Measurements from ENCODE around the gene CEP192. TPM values are rescaled to one million over a fixed set of nuclear protein-coding genes. Genes with fewer than 3 reads are reported as not detected.

The CEP192 gene
- total and polyA plus RNA-seq, 2 of the 13 experiments (the other 11 are each of a cell fraction or from before 2014, with no cell fraction given) = 15.3 to 24.7 TPM

DNA sequence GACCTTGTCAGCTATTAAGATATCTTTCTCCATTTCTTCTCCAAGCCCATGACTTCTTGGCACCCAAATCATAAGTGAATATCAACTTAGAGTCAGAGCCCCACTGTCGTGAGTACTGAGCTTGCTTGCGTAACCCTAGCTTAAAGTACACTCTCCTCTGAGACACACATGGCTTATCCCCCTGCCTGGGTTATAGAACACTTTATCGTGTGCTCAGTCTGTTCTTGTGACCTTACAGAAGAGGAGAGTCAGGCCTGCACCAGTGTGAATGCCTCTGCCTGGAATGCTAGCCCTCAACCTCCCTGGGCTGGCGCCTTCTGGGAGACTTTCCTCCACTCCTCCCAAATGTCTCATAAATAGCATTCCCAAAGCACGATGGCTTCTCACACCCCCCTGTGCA lies 79.3 kb downstream of the CEP192 start (continued):
- TF ChIP-seq, protein P1, sequence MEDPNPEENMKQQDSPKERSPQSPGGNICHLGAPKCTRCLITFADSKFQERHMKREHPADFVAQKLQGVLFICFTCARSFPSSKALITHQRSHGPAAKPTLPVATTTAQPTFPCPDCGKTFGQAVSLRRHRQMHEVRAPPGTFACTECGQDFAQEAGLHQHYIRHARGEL (CRISPR knock-in tag; IDR thresholded peaks at IDR 0.05) = no peak
- TF ChIP-seq REXO4 (CRISPR knock-in tag; IDR thresholded peaks at IDR 0.05; ENCODE audit: borderline replicate concordance) (no peak), ZNF382 (CRISPR knock-in tag; IDR thresholded peaks at IDR 0.05; ENCODE audit: borderline replicate concordance) (no peak), TCF7L2 (IDR thresholded peaks at IDR 0.05; ENCODE audit: low read depth, low read length) (no peak), GATAD2A (CRISPR knock-in tag; IDR thresholded peaks at IDR 0.05) (0 out of 2 replicates have a peak, but pooled peaks have one; percentile 23), SNAPC2 (CRISPR knock-in tag; IDR thresholded peaks at IDR 0.05) (no peak)
- TF ChIP-seq, protein P2, sequence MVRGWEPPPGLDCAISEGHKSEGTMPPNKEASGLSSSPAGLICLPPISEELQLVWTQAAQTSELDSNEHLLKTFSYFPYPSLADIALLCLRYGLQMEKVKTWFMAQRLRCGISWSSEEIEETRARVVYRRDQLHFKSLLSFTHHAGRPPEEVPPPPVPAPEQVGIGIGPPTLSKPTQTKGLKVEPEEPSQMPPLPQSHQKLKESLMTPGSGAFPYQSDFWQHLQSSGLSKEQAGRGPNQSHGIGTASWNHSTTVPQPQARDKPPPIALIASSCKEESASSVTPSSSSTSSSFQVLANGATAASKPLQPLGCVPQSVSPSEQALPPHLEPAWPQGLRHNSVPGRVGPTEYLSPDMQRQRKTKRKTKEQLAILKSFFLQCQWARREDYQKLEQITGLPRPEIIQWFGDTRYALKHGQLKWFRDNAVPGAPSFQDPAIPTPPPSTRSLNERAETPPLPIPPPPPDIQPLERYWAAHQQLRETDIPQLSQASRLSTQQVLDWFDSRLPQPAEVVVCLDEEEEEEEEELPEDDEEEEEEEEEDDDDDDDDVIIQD (CRISPR knock-in tag; IDR thresholded peaks at IDR 0.05; ENCODE audit: low read depth) = no peak
- TF ChIP-seq, protein P3, sequence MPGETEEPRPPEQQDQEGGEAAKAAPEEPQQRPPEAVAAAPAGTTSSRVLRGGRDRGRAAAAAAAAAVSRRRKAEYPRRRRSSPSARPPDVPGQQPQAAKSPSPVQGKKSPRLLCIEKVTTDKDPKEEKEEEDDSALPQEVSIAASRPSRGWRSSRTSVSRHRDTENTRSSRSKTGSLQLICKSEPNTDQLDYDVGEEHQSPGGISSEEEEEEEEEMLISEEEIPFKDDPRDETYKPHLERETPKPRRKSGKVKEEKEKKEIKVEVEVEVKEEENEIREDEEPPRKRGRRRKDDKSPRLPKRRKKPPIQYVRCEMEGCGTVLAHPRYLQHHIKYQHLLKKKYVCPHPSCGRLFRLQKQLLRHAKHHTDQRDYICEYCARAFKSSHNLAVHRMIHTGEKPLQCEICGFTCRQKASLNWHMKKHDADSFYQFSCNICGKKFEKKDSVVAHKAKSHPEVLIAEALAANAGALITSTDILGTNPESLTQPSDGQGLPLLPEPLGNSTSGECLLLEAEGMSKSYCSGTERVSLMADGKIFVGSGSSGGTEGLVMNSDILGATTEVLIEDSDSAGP (CRISPR knock-in tag; IDR thresholded peaks at IDR 0.05; ENCODE audit: borderline replicate concordance) = no peak
- TF ChIP-seq, protein P4, sequence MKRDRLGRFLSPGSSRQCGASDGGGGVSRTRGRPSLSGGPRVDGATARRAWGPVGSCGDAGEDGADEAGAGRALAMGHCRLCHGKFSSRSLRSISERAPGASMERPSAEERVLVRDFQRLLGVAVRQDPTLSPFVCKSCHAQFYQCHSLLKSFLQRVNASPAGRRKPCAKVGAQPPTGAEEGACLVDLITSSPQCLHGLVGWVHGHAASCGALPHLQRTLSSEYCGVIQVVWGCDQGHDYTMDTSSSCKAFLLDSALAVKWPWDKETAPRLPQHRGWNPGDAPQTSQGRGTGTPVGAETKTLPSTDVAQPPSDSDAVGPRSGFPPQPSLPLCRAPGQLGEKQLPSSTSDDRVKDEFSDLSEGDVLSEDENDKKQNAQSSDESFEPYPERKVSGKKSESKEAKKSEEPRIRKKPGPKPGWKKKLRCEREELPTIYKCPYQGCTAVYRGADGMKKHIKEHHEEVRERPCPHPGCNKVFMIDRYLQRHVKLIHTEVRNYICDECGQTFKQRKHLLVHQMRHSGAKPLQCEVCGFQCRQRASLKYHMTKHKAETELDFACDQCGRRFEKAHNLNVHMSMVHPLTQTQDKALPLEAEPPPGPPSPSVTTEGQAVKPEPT (CRISPR knock-in tag; IDR thresholded peaks at IDR 0.05; ENCODE audit: low read depth) = no peak
- TF ChIP-seq, protein P5, sequence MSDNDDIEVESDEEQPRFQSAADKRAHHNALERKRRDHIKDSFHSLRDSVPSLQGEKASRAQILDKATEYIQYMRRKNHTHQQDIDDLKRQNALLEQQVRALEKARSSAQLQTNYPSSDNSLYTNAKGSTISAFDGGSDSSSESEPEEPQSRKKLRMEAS (IDR thresholded peaks at IDR 0.05) = peak; percentile 30; the same call in 1 of the 2 replicates
- TF ChIP-seq, protein P6, sequence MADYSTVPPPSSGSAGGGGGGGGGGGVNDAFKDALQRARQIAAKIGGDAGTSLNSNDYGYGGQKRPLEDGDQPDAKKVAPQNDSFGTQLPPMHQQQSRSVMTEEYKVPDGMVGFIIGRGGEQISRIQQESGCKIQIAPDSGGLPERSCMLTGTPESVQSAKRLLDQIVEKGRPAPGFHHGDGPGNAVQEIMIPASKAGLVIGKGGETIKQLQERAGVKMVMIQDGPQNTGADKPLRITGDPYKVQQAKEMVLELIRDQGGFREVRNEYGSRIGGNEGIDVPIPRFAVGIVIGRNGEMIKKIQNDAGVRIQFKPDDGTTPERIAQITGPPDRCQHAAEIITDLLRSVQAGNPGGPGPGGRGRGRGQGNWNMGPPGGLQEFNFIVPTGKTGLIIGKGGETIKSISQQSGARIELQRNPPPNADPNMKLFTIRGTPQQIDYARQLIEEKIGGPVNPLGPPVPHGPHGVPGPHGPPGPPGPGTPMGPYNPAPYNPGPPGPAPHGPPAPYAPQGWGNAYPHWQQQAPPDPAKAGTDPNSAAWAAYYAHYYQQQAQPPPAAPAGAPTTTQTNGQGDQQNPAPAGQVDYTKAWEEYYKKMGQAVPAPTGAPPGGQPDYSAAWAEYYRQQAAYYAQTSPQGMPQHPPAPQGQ (CRISPR knock-in tag; IDR thresholded peaks at IDR 0.05; ENCODE audit: borderline replicate concordance) = no peak

All from HepG2 (cell line).